ENCODE measurements around the gene ETV2. TPM values are rescaled to one million over a fixed set of nuclear protein-coding genes. Genes with fewer than 3 reads are reported as not detected.
"Not testable (repeated sequence)": the region's sequence is repeated elsewhere in the genome, so short reads cannot be mapped to it uniquely, and the experiment has no call there.

The ETV2 gene
- total RNA-seq, 2 experiments from 2014 or later, result 0.58 to 0.59 TPM

- Mint-ChIP-seq H3K4me3 (no peak overlapping the region), H3K27me3 (peaks cover 16% of the 10 kb centered on the region), H3K27ac (no peak overlapping the region), H3K9me3 (no peaks in the 10 kb centered on the region), H3K4me1 (ENCODE audit: low read depth) (no peaks in the 10 kb centered on the region), H3K36me3 (ENCODE audit: low read depth) (no peaks in the 10 kb centered on the region)
- no peak for TF ChIP-seq CTCF (IDR thresholded peaks at IDR 0.05)
- peaks cover 0 to 2% of the 10 kb centered on the region in 2 experiments for H3K27me3 ChIP-seq (ENCODE audit: control insufficient read depth in 1 of 2, insufficient read depth in 2 of 2, low read length in 2 of 2)
- ChIA-PET POLR2A (no interaction called here), CTCF (no interaction called here)
- no peaks in the 10 kb centered on the region for H3K36me3 ChIP-seq (ENCODE audit: insufficient read depth, low read length)
- no peak overlapping the region for H3K4me3 ChIP-seq (ENCODE audit: low read length)
- ATAC-seq (ENCODE audit: poor library complexity) (no peak), DNase-seq (no peak)
- H3K27ac ChIP-seq (ENCODE audit: low read depth in 1 of 2, low read length in 2 of 2), result no peak overlapping the region
- intact Hi-C loops (cut with DNase I, micrococcal nuclease), result no loop called here
- H3K9me3 ChIP-seq (ENCODE audit: control insufficient read depth in 1 of 2, insufficient read depth in 1 of 2, low read length in 2 of 2), result no peaks in the 10 kb centered on the region
- H3K4me1 ChIP-seq (ENCODE audit: insufficient read depth, low read length), result no peaks in the 10 kb centered on the region
These were observed 45.6 kb upstream of the ETV2 start for GRCh38 chr19:35595928-35596327.

GRCh38 chr19:35596366-35596999 is 45.1 kb upstream of the ETV2 start:
- H3K4me3 Mint-ChIP-seq, result no peak overlapping the region
- H3K4me1 ChIP-seq (ENCODE audit: insufficient read depth, low read length), result no peaks in the 10 kb centered on the region
- ATAC-seq (ENCODE audit: poor library complexity) (no peak), DNase-seq (no peak)
- no peaks in the 10 kb centered on the region for H3K36me3 Mint-ChIP-seq (ENCODE audit: low read depth)
- ChIA-PET CTCF (no interaction called here), POLR2A (no interaction called here)
- H3K36me3 ChIP-seq (ENCODE audit: insufficient read depth, low read length), result no peaks in the 10 kb centered on the region
- TF ChIP-seq CTCF (IDR thresholded peaks at IDR 0.05), result no peak
- H3K9me3 Mint-ChIP-seq, result no peaks in the 10 kb centered on the region
- H3K4me3 ChIP-seq (ENCODE audit: low read length), result no peak overlapping the region
- H3K27ac ChIP-seq (ENCODE audit: low read depth in 1 of 2, low read length in 2 of 2), result no peak overlapping the region
- no peak overlapping the region for H3K27ac Mint-ChIP-seq
- no peaks in the 10 kb centered on the region for H3K9me3 ChIP-seq (ENCODE audit: control insufficient read depth in 1 of 2, insufficient read depth in 1 of 2, low read length in 2 of 2)
- peaks cover 0 to 2% of the 10 kb centered on the region in 2 experiments for H3K27me3 ChIP-seq (ENCODE audit: control insufficient read depth in 1 of 2, insufficient read depth in 2 of 2, low read length in 2 of 2)
- peaks cover 20% of the 10 kb centered on the region for H3K27me3 Mint-ChIP-seq
- intact Hi-C loops (cut with DNase I, micrococcal nuclease), result no loop called here
- no peaks in the 10 kb centered on the region for H3K4me1 Mint-ChIP-seq (ENCODE audit: low read depth)

- Histone ChIP-seq H3K27ac (ENCODE audit: low read depth in 1 of 2, low read length in 2 of 2) (no peak overlapping the region), H3K4me3 (ENCODE audit: low read length) (no peak overlapping the region), H3K9me3 (ENCODE audit: control insufficient read depth in 1 of 2, insufficient read depth in 1 of 2, low read length in 2 of 2) (no peaks in the 10 kb centered on the region), H3K4me1 (ENCODE audit: insufficient read depth, low read length) (no peaks in the 10 kb centered on the region), H3K27me3 (ENCODE audit: control insufficient read depth in 1 of 2, insufficient read depth in 2 of 2, low read length in 2 of 2) (peaks cover 0 to 2% of the 10 kb centered on the region in 2 experiments), H3K36me3 (ENCODE audit: insufficient read depth, low read length) (no peaks in the 10 kb centered on the region)
- H3K36me3 Mint-ChIP-seq (ENCODE audit: low read depth), result no peaks in the 10 kb centered on the region
- ChIA-PET CTCF (no interaction called here), POLR2A (no interaction called here)
- peaks cover 9% of the 10 kb centered on the region for H3K27me3 Mint-ChIP-seq
- no peak overlapping the region for H3K27ac Mint-ChIP-seq
- no peak for ATAC-seq (ENCODE audit: poor library complexity)
- intact Hi-C loops (cut with DNase I, micrococcal nuclease), result no loop called here
- TF ChIP-seq CTCF (IDR thresholded peaks at IDR 0.05), result no peak
- DNase-seq, result no peak
- H3K4me1 Mint-ChIP-seq (ENCODE audit: low read depth), result no peaks in the 10 kb centered on the region
- H3K4me3 Mint-ChIP-seq, result no peak overlapping the region
- H3K9me3 Mint-ChIP-seq, result no peaks in the 10 kb centered on the region
These were observed 39.6 kb upstream of the ETV2 start for GRCh38 chr19:35601971-35602370.

- H3K27me3 ChIP-seq (ENCODE audit: control insufficient read depth in 1 of 2, insufficient read depth in 2 of 2, low read length in 2 of 2); POLR2A ChIA-PET; H3K4me1 ChIP-seq (ENCODE audit: insufficient read depth, low read length); H3K27ac ChIP-seq (ENCODE audit: low read depth in 1 of 2, low read length in 2 of 2); H3K4me3 Mint-ChIP-seq; DNase-seq; H3K36me3 Mint-ChIP-seq (ENCODE audit: low read depth); H3K9me3 ChIP-seq (ENCODE audit: control insufficient read depth in 1 of 2, insufficient read depth in 1 of 2, low read length in 2 of 2); ATAC-seq (ENCODE audit: poor library complexity); H3K4me3 ChIP-seq (ENCODE audit: low read length); H3K9me3 Mint-ChIP-seq; H3K27ac Mint-ChIP-seq; H3K27me3 Mint-ChIP-seq; H3K36me3 ChIP-seq (ENCODE audit: insufficient read depth, low read length); CTCF ChIA-PET; H3K4me1 Mint-ChIP-seq (ENCODE audit: low read depth); intact Hi-C loops (cut with DNase I, micrococcal nuclease): not testable (repeated sequence)
These were observed 37.1 kb upstream of the ETV2 start for GRCh38 chr19:35604436-35604835.

- H3K36me3 Mint-ChIP-seq (ENCODE audit: low read depth); intact Hi-C loops (cut with DNase I, micrococcal nuclease); H3K27me3 Mint-ChIP-seq; ATAC-seq (ENCODE audit: poor library complexity); H3K27me3 ChIP-seq (ENCODE audit: control insufficient read depth in 1 of 2, insufficient read depth in 2 of 2, low read length in 2 of 2); POLR2A ChIA-PET; H3K4me3 ChIP-seq (ENCODE audit: low read length); DNase-seq; H3K4me3 Mint-ChIP-seq; H3K36me3 ChIP-seq (ENCODE audit: insufficient read depth, low read length); CTCF ChIA-PET; H3K9me3 ChIP-seq (ENCODE audit: control insufficient read depth in 1 of 2, insufficient read depth in 1 of 2, low read length in 2 of 2); H3K27ac Mint-ChIP-seq; H3K27ac ChIP-seq (ENCODE audit: low read depth in 1 of 2, low read length in 2 of 2); H3K9me3 Mint-ChIP-seq: not testable (repeated sequence)
- peaks cover 27% of the 10 kb centered on the region for H3K4me1 ChIP-seq (ENCODE audit: insufficient read depth, low read length)
- H3K4me1 Mint-ChIP-seq (ENCODE audit: low read depth), result peaks cover 29% of the 10 kb centered on the region
These were observed 34.4 kb upstream of the ETV2 start for GRCh38 chr19:35607170-35607569.
